ENCODE data around the gene RNF223.
"Not testable (repeated sequence)": the region's sequence is repeated elsewhere in the genome, so short reads cannot be mapped to it uniquely, and the experiment has no call there.

The RNF223 gene

GRCh38 chr1:1030867-1031658 is 43.0 kb downstream of the RNF223 start:
- DNase-seq (ENCODE audit: low read depth, low spot score) = not testable (repeated sequence)

- no peak for DNase-seq (ENCODE audit: low read depth, low spot score)
Observed at GRCh38 chr1:1027791-1028190, 46.3 kb downstream of the RNF223 start.

DNA sequence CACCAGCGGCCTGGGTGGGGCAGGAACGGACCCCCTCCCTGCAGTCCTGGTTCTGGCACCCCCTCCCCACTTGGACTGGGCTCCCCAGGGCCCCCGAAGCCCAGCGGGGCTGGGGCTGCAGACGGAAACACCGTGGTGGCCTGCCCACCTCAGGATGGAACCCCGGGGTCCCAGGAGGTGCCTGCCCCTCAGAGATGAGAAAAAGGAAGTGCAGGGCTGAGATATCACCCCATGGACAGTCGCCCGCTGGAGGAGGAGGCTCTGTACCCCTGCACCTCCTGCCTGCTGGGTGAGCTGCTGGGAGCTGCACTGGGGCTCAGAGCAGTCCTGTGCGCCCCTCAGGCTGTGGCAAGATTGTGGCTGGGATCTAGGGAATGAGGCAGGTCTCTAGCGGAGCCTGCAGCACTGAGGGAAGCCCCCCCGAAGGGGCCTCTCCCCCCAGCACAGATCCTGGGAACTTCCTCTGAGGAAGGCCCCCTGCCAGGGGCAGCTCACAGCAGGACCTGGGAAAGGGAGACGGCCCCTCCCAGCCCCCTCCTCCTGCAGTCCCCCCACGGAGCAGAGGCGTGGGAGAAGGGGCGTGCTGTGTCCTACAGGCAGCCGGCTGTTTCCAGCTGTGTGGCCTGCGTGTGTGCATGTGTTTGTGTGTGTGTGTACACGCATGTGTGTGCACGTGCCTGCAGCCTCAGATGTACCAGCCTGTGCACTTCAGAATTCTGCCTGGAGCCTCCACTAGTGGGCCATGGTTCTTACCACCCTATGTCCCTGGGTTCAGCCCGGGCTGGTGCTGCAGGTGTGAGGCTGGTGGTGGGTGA is 47.3 kb downstream of the RNF223 start:
- no peak for DNase-seq (ENCODE audit: low read depth, low spot score)

DNA sequence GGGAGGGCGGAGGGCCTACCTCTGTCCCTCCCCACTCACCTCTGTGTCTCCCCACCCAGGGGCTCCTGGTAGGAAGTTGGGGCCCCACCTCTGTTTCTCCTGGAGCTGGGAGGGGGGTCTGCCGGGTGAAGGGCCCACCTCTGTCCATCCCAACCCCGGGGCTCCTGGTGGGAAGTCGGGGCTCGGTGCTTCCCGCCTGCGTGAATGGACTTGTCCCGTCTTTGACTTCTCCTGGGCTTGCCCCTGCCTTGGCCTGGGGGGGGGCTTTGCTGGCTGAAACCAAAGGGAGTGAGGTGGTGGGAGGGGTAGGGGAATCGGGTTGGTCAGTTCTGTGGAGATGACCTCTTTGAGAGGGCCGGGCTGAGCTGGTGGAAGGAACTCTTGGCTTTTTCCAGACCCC is 48.4 kb downstream of the RNF223 start:
- DNase-seq (ENCODE audit: low read depth, low spot score) = no peak

DNA sequence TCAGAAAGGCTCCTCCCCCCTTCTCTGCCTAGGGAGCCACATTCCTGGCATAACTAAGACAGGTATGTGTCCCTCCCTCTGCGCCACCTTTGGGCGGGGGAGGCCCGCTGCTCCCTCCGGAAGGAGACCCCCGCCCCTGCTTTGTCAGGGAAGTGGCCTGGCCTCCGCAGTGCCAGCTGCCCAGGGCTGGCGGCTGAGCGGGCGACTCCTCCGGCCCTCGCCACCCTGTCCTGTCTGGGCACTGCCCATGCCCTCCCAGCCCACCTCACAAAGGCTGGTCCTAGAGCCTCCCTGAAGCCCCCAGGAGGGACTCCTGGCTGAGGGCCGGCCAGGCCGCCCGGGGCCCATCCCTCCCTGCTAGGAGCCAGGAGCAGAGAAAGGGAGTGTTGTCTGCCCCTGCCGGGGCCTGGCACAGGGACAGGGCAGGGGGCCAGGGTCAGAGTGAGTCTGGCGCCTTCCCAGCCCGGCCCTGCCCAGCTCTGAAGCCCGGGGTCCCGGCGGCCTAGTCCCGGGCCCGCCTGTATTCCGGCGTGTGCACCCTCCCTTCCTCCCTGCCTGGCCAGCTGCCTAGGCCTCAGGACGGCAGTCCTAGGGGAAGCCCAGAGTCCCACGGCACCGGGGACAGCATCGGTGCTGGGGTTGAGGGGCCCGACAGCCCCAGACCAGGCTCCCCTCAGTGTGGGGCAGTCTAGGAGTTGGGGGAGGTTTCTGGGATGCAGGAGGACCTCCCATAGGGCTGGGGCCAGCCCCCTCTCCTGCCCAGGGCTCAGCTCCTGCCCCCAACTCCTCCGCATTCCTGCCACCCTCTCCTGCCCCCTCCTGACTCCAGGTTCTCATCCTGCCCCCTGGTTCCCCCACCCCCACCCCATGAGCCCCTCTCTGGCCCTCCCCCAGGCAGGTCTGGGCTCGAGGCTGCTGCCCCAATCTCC is 49.1 kb downstream of the RNF223 start:
- peak; percentile 89 for DNase-seq (ENCODE audit: low read depth, low spot score)

DNA sequence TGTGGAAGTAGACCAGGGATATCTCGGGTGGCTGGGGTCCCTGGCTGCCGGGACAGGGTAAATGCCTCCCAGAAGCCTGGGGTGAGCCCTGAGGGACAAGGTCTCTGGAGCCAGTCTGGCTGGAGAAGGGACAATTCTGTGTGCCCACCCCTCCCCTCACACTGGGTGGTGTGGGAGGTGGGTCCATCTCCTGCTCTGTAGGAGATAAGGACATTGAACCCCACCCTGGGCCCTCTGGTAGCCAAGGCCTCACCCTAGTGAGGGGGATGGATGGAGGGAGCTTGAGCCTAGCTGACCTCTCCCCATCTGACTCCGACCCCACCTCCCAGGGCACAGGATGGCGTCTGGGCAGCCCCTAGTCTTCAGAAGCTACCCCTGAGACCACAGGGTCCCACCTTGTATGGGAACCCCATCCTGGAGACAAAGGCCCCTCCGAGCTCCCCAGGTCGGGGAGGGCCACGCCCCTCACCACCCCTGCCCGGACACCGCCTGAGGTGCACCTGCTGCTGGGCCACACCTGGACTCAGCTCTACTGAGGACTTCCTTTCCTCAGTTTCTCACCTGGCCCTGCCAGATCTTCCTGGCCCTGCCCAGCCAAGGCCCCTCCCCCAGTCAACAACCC is 49.8 kb downstream of the RNF223 start:
- no peak for DNase-seq (ENCODE audit: low read depth, low spot score)

DNA sequence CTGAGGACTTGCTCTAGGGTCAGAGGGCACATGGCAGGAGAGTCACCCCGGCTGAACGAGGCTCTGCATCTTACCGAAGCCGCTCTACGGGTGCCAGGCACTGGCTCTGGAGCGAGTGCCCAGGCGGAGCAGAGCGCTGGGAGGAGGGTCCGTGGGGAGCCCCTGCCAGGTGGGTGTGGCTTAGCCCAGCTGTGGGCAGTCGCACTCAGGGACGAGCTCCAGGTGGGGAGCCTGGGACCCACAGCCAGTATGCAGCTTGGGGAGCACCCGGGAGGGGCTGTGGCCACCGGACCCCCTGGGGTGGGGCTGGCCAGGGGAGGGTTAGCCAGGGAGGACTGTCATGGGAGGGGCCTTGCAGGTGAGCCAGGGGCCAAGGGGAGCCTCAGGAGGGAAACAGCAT is 50.4 kb downstream of the RNF223 start:
- no peak for DNase-seq (ENCODE audit: low read depth, low spot score)

DNA sequence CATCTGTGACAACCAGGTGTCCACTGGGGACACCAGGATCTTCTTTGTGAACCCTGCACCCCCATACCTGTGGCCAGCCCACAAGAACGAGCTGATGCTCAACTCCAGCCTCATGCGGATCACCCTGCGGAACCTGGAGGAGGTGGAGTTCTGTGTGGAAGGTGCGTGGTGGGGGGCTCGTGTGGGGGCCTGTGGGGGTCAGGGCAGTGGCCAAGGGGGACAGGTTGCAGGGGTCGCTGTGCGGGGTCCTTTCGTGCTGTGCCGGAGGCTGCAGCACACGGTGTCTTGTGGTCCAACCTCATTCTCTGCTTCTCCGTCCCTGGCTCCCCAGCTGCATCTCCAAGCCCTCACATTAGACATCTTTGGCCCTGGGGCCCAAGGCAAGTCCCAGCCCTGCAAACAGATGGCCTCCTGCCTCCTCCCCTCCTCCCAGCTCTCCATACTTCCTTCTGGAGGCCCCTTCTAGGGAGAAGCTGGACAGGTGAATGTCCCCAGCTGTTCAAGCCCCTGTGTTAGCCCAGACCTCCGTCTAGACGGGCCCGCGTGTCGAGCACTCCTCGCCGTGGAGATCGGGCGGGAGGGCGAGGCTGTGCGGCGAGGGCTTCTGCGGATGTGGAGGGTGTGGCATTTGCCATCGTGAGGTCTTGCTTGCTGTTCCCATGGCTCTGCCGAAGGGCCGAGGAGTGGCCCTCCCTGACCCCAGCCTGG is 51.6 kb downstream of the RNF223 start:
- DNase-seq (ENCODE audit: low read depth, low spot score) = no peak

- peak; percentile 79 for DNase-seq (ENCODE audit: low read depth, low spot score)
Observed at GRCh38 chr1:1021920-1022259, 52.2 kb downstream of the RNF223 start.

GRCh38 chr1:1021010-1021919 is 52.8 kb downstream of the RNF223 start:
- DNase-seq (ENCODE audit: low read depth, low spot score) = peak; percentile 91

Data from astrocyte of the hippocampus (primary cell).